ENCODE data around the gene MT1HL1. TPM values are rescaled to one million over a fixed set of nuclear protein-coding genes. Genes with fewer than 3 reads are reported as not detected.

MT1HL1 gene
- total and polyA plus RNA-seq, 5 donors from 2014 or later, result not detected

DNA sequence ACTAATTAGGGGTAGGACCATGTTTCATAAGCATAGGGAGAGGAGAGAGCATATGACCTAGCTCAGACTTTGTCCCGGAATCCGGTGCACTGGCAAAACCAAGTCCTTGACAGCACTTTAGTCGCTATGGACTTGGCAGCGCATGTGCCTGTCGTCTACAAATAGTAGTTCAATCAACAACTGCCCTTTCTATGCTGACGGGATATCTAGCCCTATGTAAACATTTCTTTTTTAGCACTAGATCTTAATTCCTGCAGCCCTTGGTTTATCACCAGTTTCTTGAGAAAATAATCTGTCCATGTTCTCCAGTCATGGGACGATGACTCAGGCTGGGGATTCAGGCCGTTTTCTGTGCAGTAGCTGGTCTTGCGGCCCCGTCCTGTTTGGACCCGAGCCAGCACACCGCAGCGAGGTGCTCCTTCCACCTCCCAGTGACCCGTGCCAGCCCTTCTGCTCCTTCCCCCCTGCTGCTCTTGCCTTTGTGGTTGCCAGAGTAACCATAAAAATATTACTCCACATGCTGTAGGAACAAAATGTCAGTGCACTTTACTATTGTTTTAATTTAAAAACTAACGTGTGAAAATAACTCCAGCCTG, 8.6 kb upstream of the MT1HL1 start:
- Mint-ChIP-seq H3K27ac (no peak overlapping the region), H3K27me3 (no peaks in the 10 kb centered on the region), H3K4me3 (no peak overlapping the region), H3K9me3 (peaks cover 0 to 9% (median 0%) of the 10 kb centered on the region in 7 donors), H3K4me1 (peaks cover 0 to 4% (median 0%) of the 10 kb centered on the region in 4 donors), H3K36me3 (no peaks in the 10 kb centered on the region)
- H3K9me3 ChIP-seq (ENCODE audit: control insufficient read depth in 2 of 2, low read length in 2 of 2), result no peaks in the 10 kb centered on the region
- no peaks in the 10 kb centered on the region for H3K36me3 ChIP-seq (ENCODE audit: control insufficient read depth, insufficient read depth, low read length)
- no peak overlapping the region for H3K4me3 ChIP-seq (ENCODE audit: low read depth, low read length)
- no peaks in the 10 kb centered on the region for H3K27me3 ChIP-seq (ENCODE audit: control insufficient read depth, insufficient read depth, low read length)
- no peak overlapping the region for H3K27ac ChIP-seq (ENCODE audit: insufficient read depth, low read length, poor library complexity, severe bottlenecking)
- H3K4me1 ChIP-seq (ENCODE audit: control insufficient read depth, insufficient read depth, low read length, poor library complexity, severe bottlenecking), result no peaks in the 10 kb centered on the region
- ATAC-seq (ENCODE audit: low read depth in 2 of 2), result no peak
- DNase-seq, result no peak

DNA sequence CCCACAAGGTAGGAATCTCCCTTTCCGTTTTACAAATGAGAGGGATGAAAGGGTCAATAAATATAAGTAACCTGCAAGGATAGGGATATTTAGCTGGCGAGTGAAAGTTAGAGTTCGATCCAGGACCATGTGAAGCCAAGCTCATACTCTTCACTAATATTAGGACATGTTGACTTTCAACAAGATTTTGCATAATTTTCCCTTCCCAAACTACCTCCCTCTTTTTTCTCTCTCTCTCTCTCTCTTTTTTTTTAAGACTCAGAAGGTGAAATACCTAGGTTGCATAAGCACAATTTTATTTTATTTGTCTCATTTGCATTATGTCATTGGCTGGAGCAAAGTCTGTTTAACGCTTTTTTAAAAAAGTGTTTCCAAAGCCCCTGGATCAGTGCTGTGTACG, 8.1 kb upstream of the MT1HL1 start:
- Mint-ChIP-seq H3K36me3 (no peaks in the 10 kb centered on the region), H3K4me3 (no peak overlapping the region), H3K27ac (no peak overlapping the region), H3K4me1 (peaks cover 0 to 4% (median 0%) of the 10 kb centered on the region in 4 donors), H3K9me3 (peaks cover 0 to 9% (median 0%) of the 10 kb centered on the region in 7 donors), H3K27me3 (no peaks in the 10 kb centered on the region)
- no peak for DNase-seq
- Histone ChIP-seq H3K36me3 (ENCODE audit: control insufficient read depth, insufficient read depth, low read length) (no peaks in the 10 kb centered on the region), H3K4me1 (ENCODE audit: control insufficient read depth, insufficient read depth, low read length, poor library complexity, severe bottlenecking) (no peaks in the 10 kb centered on the region), H3K4me3 (ENCODE audit: low read depth, low read length) (no peak overlapping the region), H3K27ac (ENCODE audit: insufficient read depth, low read length, poor library complexity, severe bottlenecking) (no peak overlapping the region), H3K27me3 (ENCODE audit: control insufficient read depth, insufficient read depth, low read length) (no peaks in the 10 kb centered on the region), H3K9me3 (ENCODE audit: control insufficient read depth in 2 of 2, low read length in 2 of 2) (no peaks in the 10 kb centered on the region)
- no peak for ATAC-seq (ENCODE audit: low read depth in 2 of 2)

DNA sequence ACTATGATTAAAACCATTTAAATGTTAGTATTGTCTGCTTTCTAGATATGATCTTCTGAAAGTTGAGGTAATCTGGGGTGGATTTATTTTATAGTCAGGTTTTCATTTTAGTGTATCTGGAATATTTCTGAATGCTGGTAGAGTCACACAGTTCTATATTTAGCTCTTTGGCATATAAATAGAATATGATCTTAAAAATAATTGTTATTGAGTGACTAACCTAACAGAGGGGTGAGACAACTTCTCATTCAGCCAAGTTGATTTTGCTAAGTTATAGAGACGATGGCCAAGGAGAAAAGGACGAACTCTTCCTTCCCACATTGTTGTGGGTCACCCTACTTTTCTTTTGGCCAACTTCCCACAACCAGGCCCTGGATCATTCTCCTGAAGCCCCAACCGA, 7.2 kb upstream of the MT1HL1 start:
- H3K36me3 Mint-ChIP-seq, result no peaks in the 10 kb centered on the region
- Histone ChIP-seq H3K27me3 (ENCODE audit: control insufficient read depth, insufficient read depth, low read length) (no peaks in the 10 kb centered on the region), H3K27ac (ENCODE audit: insufficient read depth, low read length, poor library complexity, severe bottlenecking) (no peak overlapping the region), H3K36me3 (ENCODE audit: control insufficient read depth, insufficient read depth, low read length) (no peaks in the 10 kb centered on the region), H3K4me1 (ENCODE audit: control insufficient read depth, insufficient read depth, low read length, poor library complexity, severe bottlenecking) (no peaks in the 10 kb centered on the region), H3K9me3 (ENCODE audit: control insufficient read depth in 2 of 2, low read length in 2 of 2) (no peaks in the 10 kb centered on the region), H3K4me3 (ENCODE audit: low read depth, low read length) (no peak overlapping the region)
- DNase-seq (no peak), ATAC-seq (ENCODE audit: low read depth in 2 of 2) (no peak)
- H3K9me3 Mint-ChIP-seq, result peaks cover 0 to 9% (median 0%) of the 10 kb centered on the region in 7 donors
- no peak overlapping the region for H3K27ac Mint-ChIP-seq
- H3K27me3 Mint-ChIP-seq, result no peaks in the 10 kb centered on the region
- H3K4me3 Mint-ChIP-seq, result no peak overlapping the region
- peaks cover 0 to 3% (median 0%) of the 10 kb centered on the region in 4 donors for H3K4me1 Mint-ChIP-seq

DNA sequence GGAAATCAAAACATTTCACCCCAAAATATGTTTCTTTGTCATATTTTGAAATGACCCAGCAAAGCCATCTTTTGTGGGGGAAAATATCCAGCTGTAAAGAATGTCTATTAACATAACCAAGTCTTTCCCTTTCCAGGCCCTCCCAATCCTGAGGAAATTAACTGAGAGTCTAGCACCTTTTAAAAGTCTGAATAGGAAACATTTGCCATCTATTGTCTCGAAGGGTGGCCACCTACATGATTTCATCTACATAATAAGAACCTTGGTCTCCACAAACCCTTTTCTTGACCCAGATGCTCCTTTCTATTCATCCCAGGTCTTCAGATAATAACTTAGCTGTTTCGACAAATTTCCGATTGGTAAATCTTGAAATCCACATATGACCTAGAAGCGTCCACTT, 5.4 kb upstream of the MT1HL1 start:
- peaks cover 0 to 9% (median 0%) of the 10 kb centered on the region in 7 donors for H3K9me3 Mint-ChIP-seq

DNA sequence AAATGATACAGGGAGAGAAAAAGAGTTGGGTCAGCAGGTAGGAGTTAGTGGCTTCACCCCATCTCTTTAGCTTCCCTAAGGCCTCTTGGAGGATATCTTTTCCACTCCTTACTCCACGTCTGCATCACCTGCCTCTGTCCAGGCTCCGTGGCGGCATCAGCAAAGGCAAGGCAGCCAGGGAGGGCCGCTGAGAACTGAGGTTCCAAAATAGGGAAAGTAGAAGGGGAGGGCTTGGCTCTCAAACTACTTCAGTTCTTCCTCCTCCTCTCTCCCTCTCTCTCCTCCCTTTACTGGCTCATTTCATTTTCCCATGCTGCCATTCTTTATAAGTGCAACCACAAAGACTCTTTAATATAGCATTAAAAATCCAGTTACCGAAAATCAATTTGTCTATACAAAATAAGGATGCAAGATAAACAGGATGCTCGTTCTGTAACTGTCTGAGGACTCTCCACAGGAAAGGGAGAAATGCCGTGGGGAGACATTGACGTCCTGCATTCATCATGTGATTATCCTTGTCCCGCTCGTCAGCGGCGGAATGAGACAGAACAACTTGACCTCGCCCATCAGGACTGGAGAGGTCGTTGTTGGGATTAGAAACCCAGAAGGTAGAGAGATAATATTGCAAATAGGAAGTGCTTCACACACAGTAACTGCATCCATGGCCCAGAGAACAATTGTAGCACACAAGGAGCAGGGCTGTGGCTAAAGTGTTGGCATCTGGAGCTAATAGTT, 3.1 kb upstream of the MT1HL1 start:
- H3K27me3 ChIP-seq (ENCODE audit: control insufficient read depth, insufficient read depth, low read length), result no peaks in the 10 kb centered on the region
- Mint-ChIP-seq H3K4me3 (no peak overlapping the region), H3K36me3 (no peaks in the 10 kb centered on the region), H3K27me3 (no peaks in the 10 kb centered on the region), H3K4me1 (no peaks in the 10 kb centered on the region), H3K9me3 (peaks cover 0 to 9% (median 0%) of the 10 kb centered on the region in 7 donors), H3K27ac (no peak overlapping the region)
- H3K4me1 ChIP-seq (ENCODE audit: control insufficient read depth, insufficient read depth, low read length, poor library complexity, severe bottlenecking), result no peaks in the 10 kb centered on the region
- H3K4me3 ChIP-seq (ENCODE audit: low read depth, low read length), result no peak overlapping the region
- H3K36me3 ChIP-seq (ENCODE audit: control insufficient read depth, insufficient read depth, low read length), result no peaks in the 10 kb centered on the region
- DNase-seq (no peak), ATAC-seq (ENCODE audit: low read depth in 2 of 2) (no peak)
- H3K27ac ChIP-seq (ENCODE audit: insufficient read depth, low read length, poor library complexity, severe bottlenecking), result no peak overlapping the region
- H3K9me3 ChIP-seq (ENCODE audit: control insufficient read depth in 2 of 2, low read length in 2 of 2), result no peaks in the 10 kb centered on the region

More for the DNA sequence above, 5.4 kb upstream of the MT1HL1 start:
- Mint-ChIP-seq H3K27me3 (no peaks in the 10 kb centered on the region), H3K4me3 (no peak overlapping the region), H3K4me1 (no peaks in the 10 kb centered on the region), H3K36me3 (no peaks in the 10 kb centered on the region), H3K27ac (no peak overlapping the region)
- Histone ChIP-seq H3K4me3 (ENCODE audit: low read depth, low read length) (no peak overlapping the region), H3K27ac (ENCODE audit: insufficient read depth, low read length, poor library complexity, severe bottlenecking) (no peak overlapping the region), H3K9me3 (ENCODE audit: control insufficient read depth in 2 of 2, low read length in 2 of 2) (no peaks in the 10 kb centered on the region), H3K27me3 (ENCODE audit: control insufficient read depth, insufficient read depth, low read length) (no peaks in the 10 kb centered on the region), H3K36me3 (ENCODE audit: control insufficient read depth, insufficient read depth, low read length) (no peaks in the 10 kb centered on the region), H3K4me1 (ENCODE audit: control insufficient read depth, insufficient read depth, low read length, poor library complexity, severe bottlenecking) (no peaks in the 10 kb centered on the region)
- no peak for DNase-seq
- ATAC-seq (ENCODE audit: low read depth in 2 of 2), result no peak

DNA sequence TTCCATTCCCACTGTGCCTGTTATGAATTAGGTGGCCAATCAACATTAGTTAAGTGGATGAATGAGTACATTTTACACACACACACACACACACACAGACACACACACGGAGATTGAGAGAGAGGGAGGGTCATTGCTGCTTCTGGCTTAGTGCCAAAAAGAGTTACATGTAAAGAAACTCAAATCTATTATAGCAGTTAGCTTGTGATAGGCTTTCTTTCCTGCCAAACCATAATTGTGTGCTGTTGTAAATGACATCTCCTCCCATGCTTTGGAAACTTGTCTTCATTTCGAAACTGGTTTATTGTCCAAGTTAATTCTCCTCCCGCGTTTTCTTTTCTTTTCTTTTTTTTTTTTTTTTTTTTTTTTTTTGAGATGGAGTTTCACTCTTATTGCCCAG, 1.4 kb upstream of the MT1HL1 start:
- Mint-ChIP-seq H3K4me1 (no peaks in the 10 kb centered on the region), H3K9me3 (peaks cover 0 to 9% (median 0%) of the 10 kb centered on the region in 7 donors), H3K36me3 (no peaks in the 10 kb centered on the region), H3K4me3 (no peak overlapping the region), H3K27ac (no peak overlapping the region), H3K27me3 (no peaks in the 10 kb centered on the region)
- Histone ChIP-seq H3K4me1 (ENCODE audit: control insufficient read depth, insufficient read depth, low read length, poor library complexity, severe bottlenecking) (no peaks in the 10 kb centered on the region), H3K4me3 (ENCODE audit: low read depth, low read length) (no peak overlapping the region), H3K36me3 (ENCODE audit: control insufficient read depth, insufficient read depth, low read length) (no peaks in the 10 kb centered on the region), H3K9me3 (ENCODE audit: control insufficient read depth in 2 of 2, low read length in 2 of 2) (no peaks in the 10 kb centered on the region), H3K27me3 (ENCODE audit: control insufficient read depth, insufficient read depth, low read length) (no peaks in the 10 kb centered on the region), H3K27ac (ENCODE audit: insufficient read depth, low read length, poor library complexity, severe bottlenecking) (no peak overlapping the region)
- DNase-seq (no peak), ATAC-seq (ENCODE audit: low read depth in 2 of 2) (no peak)

DNA sequence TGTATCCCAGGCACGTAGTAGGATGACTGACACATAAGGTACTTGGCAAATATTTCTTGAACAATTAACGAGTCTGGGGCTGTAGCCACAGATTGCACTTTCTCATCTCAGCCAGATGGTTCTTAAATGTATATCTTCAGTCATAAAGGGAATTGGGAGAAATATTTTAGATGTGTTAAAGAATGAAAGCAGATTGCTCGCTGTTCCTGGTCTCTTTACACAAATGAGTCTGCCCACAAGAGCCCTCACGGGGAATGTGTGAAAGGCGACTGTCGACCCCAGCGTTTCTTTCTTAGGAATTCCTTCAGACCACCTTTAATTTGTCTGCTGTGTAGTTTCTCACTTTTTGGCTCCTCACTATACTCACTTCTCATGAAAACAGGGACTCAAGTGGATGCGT, 725 bp downstream of the MT1HL1 start:
- no peaks in the 10 kb centered on the region for H3K27me3 Mint-ChIP-seq

DNA sequence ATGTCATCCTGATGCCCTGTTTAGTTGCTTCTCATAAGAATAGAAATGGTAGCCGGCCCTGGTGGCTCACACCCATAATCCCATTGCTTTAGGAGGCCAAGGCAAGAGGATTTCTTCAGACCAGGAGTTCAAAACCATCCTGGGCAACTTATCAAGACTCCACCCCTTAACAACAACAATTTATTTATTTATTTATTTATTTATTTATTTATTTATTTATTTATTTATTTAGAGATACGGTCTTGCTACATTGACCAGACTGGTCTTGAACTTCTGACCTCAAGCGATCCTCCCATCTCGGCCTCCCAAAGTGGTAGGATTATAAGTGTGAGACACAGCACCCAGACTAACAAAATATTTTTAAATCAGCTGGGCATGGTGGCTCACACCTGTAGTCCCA, 4.0 kb downstream of the MT1HL1 start:
- DNase-seq (no peak), ATAC-seq (ENCODE audit: low read depth in 2 of 2) (no peak)
- Mint-ChIP-seq H3K27me3 (no peaks in the 10 kb centered on the region), H3K36me3 (no peaks in the 10 kb centered on the region), H3K4me1 (no peaks in the 10 kb centered on the region), H3K9me3 (peaks cover 0 to 2% (median 0%) of the 10 kb centered on the region in 7 donors), H3K27ac (no peak overlapping the region), H3K4me3 (no peak overlapping the region)
- no peak overlapping the region for H3K27ac ChIP-seq (ENCODE audit: insufficient read depth, low read length, poor library complexity, severe bottlenecking)
- no peaks in the 10 kb centered on the region for H3K9me3 ChIP-seq (ENCODE audit: control insufficient read depth in 2 of 2, low read length in 2 of 2)
- H3K4me1 ChIP-seq (ENCODE audit: control insufficient read depth, insufficient read depth, low read length, poor library complexity, severe bottlenecking), result no peaks in the 10 kb centered on the region
- H3K27me3 ChIP-seq (ENCODE audit: control insufficient read depth, insufficient read depth, low read length), result no peaks in the 10 kb centered on the region
- H3K36me3 ChIP-seq (ENCODE audit: control insufficient read depth, insufficient read depth, low read length), result no peaks in the 10 kb centered on the region
- no peak overlapping the region for H3K4me3 ChIP-seq (ENCODE audit: low read depth, low read length)

More for the DNA sequence above, 725 bp downstream of the MT1HL1 start:
- H3K27ac Mint-ChIP-seq, result no peak overlapping the region
- no peak overlapping the region for H3K4me3 ChIP-seq (ENCODE audit: low read depth, low read length)
- H3K4me3 Mint-ChIP-seq, result no peak overlapping the region
- H3K9me3 ChIP-seq (ENCODE audit: control insufficient read depth in 2 of 2, low read length in 2 of 2), result no peaks in the 10 kb centered on the region
- DNase-seq (no peak), ATAC-seq (ENCODE audit: low read depth in 2 of 2) (no peak)
- no peak overlapping the region for H3K27ac ChIP-seq (ENCODE audit: insufficient read depth, low read length, poor library complexity, severe bottlenecking)
- no peaks in the 10 kb centered on the region for H3K4me1 Mint-ChIP-seq
- no peaks in the 10 kb centered on the region for H3K4me1 ChIP-seq (ENCODE audit: control insufficient read depth, insufficient read depth, low read length, poor library complexity, severe bottlenecking)
- no peaks in the 10 kb centered on the region for H3K27me3 ChIP-seq (ENCODE audit: control insufficient read depth, insufficient read depth, low read length)
- peaks cover 0 to 6% (median 0%) of the 10 kb centered on the region in 7 donors for H3K9me3 Mint-ChIP-seq
- no peaks in the 10 kb centered on the region for H3K36me3 ChIP-seq (ENCODE audit: control insufficient read depth, insufficient read depth, low read length)
- no peaks in the 10 kb centered on the region for H3K36me3 Mint-ChIP-seq
